Endometrium (tissue), 2 donors: ENCODE results near the gene STIM2.
"Not testable (repeated sequence)": the region's sequence is repeated elsewhere in the genome, so short reads cannot be mapped to it uniquely, and the experiment has no call there.

Source experiments
- FAIRE-seq: peaks from 2 replicates; lab custom pipeline; 2012; peaks lifted over from hg19 to GRCh38; lab: Jason Lieb, UNC
- donor health status: control.
- donor health status: control.

STIM2 gene

DNA sequence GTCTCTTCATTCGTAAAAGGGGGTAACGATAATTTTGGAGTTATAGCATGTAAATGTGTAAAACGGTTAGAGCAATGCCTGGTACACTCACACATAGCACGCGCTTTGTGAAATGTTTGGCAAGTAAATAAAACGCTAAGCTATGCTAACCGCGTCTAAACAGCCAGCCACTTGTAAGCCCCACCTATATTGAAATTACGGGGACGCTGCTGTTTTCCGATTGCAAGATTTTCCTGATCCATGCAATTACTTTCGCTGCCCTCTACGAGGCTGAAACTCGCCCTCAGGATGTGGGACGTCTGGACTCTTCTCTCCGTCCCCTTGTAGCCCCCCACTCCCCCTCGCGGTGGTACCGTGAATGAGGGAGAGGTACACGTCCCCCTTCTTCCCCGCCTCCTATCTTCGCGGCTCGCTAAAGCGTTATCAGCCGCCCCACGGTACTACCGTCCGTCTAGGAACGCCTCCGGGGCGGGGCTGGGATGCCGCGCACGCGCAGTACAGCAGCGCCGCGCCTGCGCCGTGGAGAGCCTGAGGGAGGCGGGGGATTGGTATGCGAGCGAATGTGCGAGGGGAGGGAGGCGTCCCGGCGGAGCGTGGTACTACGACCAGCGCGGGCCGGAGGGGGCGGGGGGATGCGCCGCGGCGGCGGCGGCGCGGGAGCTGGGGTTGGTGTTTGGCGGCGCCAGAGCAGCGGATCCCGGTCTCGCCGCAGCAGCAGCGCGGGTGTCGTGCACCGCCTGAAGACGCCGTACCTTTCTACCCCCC is at the start of gene STIM2:
STIM2 (plus strand) TSS at position 685 of the 765 bp plus-strand sequence.
- peak; percentile 78 for FAIRE-seq

DNA sequence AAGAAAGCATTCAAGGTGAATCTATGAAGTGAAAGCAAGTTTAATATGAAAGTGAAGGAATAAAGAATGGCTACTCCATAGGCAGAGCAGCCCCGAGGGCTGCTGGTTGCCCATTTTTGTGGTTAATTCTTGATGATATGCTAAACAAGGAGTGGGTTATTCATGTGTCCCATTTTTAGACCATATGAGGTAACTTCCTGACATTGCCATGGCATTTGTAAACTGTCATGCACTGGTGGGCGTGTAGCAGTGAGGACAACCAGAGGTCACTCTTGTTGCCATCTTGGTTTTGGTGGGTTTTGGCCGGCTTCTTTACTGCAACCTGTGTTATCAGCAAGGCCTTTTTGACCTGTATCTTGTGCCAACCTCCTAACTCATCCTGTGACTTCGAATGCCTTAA is 49.1 kb upstream of the STIM2 start:
- not testable (repeated sequence) for FAIRE-seq

DNA sequence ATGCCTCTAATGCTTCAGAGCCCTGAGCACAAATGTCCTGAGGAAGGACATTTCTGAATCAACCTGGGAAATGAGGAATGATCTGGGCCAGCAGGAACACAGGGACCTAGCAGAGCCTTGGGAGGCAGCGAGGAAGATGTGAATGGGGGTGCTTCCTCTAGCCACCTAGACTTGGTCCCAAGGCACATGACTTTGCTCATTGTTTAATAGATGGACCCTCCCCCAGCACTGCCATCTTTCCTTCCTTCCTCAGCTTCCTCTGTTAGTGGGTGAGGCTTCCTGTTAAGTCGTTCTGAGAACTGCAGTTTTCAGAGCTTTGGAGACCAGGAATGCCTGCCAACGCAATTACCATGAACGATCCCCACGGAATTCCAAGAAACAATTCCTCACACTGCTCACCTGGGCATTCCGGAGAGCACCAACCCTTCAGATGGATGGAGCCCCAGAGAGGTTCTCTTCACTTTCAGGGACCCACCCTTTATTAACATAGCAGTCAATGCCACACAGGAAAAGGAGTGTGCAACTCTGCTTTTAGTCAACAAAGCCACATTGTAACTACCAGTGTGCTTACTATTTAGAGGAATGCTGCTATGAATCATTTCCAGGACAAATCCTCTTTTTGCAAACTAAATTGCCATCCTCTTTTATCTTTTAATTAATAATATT is 48.5 kb upstream of the STIM2 start:
- FAIRE-seq, result no peak

DNA sequence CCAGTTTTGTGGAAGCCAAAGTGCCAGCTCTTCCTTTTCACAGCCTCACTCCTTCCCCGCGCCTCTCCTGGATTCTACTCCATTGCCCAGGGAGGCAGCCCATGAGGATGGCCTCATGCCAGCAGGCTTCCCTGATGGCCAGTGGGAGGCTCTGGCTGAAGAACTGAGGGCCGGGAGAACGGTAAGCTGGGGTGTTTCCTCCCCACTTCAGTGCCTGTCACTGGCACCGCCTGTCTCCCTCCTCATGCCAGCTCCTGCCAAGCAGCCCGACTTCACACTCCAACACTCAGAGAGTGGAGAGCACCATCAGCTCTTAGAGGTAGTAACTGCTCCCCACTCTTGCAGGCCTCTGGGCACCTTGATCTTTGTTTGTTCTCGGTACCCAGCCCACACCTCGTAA is 46.9 kb upstream of the STIM2 start:
- FAIRE-seq, result no peak

DNA sequence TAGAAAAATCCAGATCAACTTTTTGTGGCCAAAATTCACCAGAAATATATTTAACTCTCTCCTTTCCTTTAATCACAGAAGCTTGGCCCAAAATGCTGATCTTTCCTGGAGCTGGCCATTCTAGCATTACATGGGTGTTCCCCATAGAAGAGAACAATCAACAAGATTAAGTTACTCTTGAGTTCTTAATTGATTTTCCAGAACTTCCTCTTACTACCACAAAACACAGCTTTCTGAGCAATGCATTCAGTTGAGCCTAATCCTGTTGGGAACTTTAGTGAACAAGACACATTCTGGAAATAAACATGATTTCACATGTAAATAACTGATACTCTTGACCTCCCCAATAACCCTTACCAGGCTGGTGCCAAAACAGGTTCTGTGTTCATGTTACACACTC is 45.4 kb upstream of the STIM2 start:
- no peak for FAIRE-seq

DNA sequence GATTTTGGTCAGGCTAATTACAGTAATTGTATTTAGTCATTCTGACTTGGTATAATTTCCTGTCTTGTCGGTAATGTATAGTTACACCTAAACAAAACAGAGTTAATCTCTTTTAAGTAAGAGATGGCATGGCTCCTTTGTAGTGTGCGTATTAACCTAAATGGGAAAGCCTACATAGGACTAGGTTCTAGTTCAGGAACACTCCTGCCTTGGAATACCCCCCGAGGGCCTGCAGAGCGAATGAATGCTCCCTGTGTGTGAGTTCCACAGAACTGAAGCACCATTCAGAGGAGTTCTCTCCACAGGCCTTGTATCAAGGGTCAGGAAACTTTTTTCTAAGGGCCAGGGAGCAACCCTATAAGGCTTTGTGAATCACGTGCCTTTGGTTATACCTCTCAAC is 44.9 kb upstream of the STIM2 start:
- FAIRE-seq, result no peak

DNA sequence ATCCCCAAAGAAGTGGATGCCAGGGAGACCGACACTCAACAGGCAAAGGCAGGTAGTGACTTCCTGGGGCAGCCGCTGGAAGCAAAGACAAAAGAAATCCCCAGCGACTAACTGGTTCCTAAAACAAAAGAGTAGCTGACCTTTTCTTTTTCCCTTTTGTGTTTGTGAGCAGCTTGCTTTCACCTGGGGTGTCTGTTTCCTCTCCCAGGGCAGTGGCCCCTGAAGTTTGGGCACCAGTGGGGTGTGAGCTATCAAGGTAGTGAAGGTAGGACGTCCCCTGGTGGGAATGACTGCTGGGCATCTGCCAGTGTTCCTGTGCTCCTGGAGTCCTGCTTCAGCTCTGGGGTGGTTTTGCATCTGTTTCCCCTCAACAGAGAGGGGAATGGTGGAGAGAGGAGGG is 41.6 kb upstream of the STIM2 start:
- FAIRE-seq, result no peak

DNA sequence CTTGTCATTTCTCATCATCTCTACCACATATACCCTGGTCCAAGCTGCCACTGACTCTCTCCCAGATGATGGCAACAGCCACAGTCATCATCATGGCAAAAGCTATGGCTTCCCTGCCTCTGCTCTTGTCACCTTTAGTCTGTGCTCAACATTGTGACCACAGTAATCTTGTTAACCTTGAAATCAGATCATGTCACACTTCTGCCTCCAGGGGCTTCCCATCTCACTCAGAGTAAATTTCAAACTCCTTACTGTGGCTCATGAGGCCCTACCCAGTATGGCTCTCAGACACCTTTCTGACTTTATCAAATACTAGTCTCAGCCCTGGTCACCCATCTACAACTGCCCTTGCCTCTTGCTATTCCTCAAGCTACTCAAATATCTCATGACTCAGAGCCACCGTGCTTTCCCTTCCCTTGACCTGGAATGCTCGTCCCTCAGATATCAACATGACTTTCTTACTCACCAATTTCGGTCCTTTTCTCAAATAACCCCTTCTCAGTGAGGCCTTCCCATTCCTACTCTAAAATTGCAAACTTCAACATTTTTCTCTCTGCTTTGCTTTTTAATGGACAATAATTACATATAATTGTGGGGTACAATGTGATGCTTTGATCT is 41.1 kb upstream of the STIM2 start:
- no peak for FAIRE-seq

DNA sequence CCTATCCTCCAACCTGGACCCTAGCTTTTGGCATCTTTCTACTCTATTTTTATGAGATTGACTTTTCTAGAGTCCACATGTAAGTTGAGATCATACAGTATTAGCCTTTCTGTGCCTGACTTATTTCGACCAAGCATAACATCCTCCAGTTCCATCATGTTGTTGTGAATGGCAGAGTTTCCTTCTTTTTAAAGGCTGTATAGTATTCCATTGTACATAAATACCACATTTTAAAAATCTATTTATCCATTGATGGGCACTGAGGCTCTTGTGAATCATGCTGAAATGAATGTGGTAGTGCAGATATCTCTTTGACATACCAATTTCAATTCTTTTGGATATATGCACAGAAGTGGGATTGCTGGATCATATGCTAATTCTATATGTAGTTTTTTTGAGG is 40.3 kb upstream of the STIM2 start:
- no peak for FAIRE-seq

DNA sequence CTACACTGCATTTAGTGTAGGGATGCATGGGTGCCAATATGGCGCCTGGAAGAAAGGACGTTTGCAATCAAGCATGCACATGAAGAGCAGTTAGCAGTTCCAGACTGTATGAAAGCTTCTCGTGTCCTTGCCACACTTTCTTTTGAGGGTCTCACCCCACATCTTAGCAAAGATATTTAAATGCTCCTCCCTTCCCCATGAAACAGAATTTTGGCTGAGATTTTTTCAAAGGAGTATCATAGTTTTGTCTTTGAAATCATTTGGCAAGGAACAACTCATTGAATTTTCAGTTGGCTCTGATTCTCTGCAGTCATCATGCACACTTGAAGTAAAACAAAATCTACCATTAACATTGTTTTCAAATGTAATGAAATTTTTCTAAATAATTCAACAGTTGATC is 39.6 kb upstream of the STIM2 start:
- FAIRE-seq, result no peak

DNA sequence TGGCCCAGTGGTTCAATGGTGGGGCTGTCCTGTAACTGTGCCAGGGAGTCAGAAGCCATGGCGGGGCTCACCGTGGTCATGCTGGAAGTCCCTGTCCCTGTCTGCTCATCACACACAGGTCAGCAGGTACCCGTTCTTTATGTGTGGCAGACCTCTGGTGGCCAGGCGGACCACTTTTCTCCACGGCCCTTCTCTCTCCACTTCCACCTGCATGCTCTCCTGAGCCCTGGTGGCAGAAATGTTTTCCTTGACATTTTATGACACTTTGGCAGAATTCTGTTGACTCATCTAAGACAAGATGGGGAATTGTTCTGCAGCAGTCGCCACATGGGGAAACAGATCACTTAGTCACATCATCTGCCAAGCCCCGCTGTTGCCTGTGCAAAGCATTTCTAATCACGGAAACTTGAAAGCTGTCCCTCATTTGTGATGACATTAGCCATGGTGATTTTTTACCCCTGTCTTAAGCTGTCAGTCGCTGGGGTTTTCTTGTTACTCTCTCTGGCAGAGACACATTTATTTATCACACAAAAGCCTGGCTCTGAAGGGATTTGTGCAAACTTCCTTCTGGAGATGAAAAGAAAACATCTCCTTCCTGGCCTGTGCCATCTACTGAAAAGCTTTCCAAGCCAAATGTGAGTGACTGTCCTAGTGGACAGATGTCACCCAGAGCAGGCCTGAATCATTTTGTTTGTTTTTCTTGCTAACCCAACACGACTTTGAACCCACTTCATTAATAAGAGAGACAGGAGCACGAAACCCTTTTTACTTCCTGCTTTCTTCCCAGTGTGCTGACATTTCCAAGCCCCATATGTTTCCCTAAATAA is 38.8 kb upstream of the STIM2 start:
- FAIRE-seq, result no peak

DNA sequence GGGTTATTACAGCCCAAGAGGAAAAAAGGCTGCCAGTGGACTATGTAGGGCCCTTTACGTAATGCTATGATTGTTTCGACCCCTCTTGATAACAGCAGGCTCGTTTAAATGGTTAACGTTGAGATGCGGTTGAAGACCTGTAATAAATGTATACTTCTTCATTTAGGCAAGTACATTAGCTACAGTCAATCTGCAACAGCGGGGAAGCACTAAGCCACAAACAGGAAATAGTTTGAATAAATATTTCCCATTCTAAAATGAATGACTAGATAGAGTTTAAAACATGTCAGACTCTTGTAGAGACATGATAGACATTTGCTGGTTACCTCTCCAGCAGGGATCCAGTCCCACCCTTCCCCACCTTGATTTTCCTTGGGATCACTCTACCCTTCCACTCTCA is 38.1 kb upstream of the STIM2 start:
- FAIRE-seq, result no peak

DNA sequence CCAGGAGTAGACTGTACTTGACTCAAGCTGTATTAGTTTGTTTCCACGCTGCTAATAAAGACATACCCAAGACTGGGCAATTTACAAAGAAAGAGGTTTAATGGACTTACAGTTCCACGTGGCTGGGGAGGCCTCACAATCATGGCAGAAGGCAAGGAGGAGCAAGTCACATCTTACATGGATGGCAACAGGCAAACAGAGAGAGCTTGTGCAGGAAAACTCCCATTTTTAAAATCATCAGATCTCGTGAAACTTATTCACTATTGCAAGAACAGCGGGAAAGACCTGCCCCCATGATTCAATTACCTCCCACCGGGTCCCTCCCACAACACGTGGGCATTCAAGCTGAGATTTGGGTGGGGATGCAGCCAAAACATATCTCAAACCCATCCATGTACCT is 37.7 kb upstream of the STIM2 start:
- FAIRE-seq, result not testable (repeated sequence)

DNA sequence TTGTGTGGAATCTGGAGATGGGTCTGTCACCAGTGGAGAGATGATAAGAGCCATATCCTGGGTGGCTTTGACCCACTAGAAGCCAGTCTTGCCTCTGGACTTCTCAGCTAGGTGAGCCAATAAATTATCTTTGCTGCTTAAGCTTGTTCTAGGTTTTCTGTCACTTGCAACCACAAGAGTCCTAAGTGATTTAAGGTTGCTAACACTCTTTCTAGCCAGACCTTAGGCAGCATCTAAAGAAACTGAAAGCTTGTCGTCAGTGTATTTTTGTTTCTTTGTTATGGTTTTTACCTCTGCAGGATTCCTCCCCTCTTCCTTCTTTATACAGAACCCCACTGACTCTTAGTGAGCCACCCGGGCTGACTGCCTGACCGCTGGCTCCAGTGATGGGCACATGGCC is 37.1 kb upstream of the STIM2 start:
- no peak for FAIRE-seq

DNA sequence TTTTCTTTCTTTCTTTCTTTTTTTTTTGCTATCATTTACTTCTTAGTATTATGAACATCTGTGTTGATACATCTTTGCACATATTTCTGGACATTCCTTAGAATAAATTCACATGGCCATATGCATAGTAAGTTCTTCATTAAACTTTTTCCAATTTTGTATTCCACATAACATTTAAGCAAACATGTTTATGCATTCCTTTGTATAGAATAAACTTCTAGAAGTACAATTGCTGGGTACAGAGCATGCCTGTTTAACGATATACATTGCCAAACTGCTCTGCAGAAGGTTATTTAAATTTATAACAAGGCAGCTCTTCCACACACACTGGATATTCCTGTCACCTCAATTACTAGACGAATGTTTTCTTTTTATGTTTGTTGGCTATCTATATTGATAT is 36.0 kb upstream of the STIM2 start:
- FAIRE-seq, result no peak

DNA sequence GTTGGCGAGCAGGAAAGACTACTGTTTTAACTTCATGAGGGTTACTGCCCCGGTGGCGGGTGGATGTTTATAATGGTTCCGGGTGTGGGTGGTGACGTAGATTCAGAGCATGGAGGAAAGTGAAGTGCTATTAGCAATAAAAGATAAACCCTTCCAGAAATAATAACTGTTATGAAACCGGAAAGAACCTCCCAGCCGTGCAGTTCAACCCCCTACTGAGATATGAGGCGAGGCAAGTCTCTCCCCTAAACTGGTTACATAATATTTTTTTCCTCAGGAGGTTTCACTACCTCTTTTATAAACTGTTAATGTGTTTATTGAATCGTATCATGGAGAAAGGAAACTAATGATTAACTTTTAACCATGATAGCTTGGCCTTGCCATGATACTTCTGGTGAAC is 33.9 kb upstream of the STIM2 start:
- FAIRE-seq, result no peak

DNA sequence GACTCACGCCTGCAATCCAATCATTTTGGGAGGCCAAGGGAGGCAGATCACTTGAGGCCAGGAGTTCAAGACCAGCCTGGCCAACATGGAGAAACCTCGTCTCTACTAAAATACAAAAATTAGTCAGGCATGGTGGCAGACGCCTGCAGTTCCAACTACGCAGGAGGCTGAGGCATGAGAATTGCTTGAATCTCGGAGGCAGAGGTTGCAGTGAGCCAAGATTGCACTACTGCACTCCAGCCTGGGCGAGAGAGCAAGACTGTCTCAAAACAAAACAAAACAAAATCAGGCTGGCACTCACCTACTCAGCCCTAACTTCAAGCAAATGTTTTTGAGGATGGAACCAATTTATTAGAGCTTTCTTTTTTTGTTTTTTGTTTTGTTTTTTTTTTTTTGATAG is 33.3 kb upstream of the STIM2 start:
- not testable (repeated sequence) for FAIRE-seq

DNA sequence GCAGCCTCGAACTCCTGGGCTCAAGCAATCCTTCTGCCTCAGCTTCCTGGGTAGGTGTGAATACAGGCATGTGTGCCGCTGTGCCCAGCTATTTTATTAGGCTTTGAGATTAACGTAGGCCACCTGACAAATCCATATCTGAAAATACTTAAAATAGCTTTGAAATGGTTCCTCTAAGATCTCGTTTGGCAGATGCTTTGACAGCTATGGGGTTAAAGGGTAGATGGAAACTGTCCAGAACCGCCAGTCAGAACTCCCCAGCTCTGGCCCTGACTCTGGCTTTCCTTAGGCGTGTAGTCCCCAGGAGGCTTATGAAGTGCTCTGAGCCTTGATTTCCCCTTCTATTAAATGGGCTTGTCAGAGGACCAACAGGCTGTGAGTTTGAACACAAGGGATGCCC is 32.8 kb upstream of the STIM2 start:
- no peak for FAIRE-seq

DNA sequence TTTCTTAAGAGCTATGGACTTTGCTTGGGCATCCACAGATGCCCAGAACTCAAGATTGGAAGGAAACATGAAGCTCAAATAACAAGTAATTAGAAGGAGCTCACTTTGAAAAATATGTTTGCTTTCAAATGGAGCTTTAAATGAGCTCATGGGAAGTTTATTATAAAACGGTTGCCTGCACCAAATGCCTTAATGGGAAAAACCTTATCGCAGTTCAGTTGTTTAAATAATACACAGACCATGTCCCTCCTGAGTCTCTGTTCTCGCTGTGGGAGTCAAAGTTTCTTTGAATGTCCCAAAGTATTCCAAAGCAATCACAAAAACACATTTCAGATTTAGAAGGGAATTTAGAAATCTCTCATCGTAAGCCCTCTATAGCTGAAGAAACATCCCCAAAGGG is 31.6 kb upstream of the STIM2 start:
- FAIRE-seq, result no peak

DNA sequence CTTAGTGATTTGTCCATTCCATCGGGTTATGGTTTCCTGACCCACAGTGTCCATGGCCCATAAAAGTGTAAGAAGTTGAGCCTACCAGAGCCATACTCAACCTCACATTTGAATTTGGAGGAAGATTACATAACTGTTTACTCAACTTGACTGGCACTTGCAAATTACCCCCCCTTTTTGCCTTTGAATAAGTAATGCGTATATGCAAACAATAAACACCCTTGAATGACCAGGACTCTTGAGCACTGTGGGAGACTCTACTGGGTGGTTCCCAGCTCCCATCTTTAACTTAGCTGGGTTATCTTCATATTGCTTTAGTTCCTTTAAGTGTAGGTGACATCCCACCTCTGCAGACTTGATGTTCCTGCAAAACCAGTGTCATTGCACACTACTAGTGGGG is 30.6 kb upstream of the STIM2 start:
- no peak for FAIRE-seq

DNA sequence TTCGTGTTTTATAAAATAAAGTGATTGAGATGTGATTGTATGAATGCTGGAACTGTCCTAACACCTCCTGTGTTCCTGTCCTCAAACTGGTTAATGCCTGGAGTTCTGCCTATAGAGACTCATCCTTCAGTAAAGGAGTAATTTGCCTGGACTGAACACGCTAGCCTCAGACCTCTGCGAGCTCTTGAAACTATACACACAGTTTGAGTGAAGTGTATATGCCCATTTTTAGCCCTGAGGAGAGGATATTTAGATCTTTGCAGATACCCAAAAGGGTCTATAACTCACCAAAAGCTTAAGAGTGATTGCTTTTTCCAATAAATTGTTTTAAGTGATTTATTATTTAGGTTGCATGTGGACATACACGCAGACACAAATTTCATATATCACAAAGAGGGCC is 29.9 kb upstream of the STIM2 start:
- no peak for FAIRE-seq

DNA sequence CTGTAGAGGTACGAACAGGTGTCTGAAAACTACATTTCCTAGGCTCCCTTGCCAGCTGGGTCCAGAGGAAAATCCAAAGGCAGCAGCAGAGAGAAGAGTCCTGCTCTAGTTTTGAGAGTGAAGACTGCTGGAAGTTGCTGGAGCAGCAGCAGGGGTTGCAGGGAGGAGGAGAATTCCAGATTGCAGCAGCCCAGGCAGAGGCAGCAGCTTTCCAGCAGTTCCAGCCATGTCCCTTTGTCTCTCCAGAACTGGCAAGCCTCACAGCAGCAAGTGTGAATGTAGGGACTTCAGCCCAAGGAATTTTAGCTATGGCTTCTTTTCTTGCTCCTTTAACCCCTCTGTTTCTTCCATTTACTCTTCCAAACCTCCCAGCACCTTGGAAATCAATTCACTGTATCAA is 24.1 kb upstream of the STIM2 start:
- no peak for FAIRE-seq
